ENCODE measurements around the gene C9orf50.

Gene C9orf50

DNA sequence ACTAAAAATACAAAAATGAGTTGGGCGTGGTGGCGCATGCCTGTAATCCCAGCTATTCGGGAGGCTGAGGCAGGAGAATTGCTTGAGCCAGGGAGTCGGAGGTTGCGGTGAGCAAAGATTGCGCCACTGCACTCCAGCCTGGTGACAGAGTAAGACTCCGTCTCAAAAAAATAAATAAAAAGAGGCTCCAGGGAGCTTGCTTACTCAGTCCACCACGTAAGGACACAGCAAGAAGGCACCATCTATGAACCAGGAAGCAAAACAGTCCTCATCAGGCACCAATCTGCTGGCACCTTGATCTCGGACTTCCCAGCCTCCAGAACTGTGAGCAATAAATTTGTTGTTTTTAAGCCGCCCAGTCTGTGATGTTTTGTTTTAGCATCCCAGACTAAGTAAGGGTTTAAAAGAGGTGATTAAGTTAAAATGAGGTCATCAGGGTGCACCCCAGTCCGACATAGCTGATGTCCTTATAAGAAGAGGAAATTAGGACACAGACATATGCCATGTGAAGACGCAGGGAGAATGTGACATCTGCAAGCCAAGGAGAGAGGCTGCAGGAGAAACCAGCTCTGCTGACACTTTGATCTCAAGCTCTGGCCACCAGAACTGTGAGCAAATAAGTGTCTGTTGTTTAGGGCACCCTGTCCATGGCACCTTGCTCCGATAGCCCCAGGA is 45.9 kb downstream of the C9orf50 start:
- TF ChIP-seq Cebpa-rat (IDR thresholded peaks at IDR 0.05): no peak
- H3K4me3 ChIP-seq: no peak overlapping the region
- H3K4me2 ChIP-seq: no peak overlapping the region
- H3K27me3 ChIP-seq: peaks cover 5% of the 10 kb centered on the region
- H3K9ac ChIP-seq: no peak overlapping the region
- no peaks in the 10 kb centered on the region for H3K36me3 ChIP-seq
- no peaks in the 10 kb centered on the region for H4K20me1 ChIP-seq
- peaks cover 14% of the 10 kb centered on the region for H3K4me1 ChIP-seq
- no peak overlapping the region for H3K27ac ChIP-seq
- no peaks in the 10 kb centered on the region for H3K9me3 ChIP-seq

DNA sequence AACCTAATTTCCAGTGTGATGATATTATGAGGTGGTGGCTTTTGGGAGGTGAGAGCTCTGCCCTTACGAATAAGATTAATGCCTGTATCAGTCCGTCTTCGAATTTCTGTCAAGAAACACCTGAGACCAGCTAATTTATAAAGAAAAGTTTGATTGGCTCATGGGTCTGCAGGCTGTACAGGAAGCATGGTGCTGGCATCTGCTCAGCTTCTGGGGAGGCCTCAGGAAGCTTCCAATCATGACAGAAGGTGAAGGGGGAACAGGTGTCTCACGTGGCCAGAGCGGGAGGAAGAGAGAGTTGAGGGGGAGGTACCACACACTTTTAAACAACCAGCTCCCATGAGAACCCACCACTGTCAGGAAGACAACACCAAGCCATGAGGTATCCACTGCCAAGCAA is 46.9 kb downstream of the C9orf50 start:
- no peak for TF ChIP-seq Cebpa-rat (IDR thresholded peaks at IDR 0.05)
- Histone ChIP-seq H3K9me3 (no peaks in the 10 kb centered on the region), H3K4me3 (no peak overlapping the region), H3K36me3 (no peaks in the 10 kb centered on the region), H3K4me2 (no peak overlapping the region), H3K4me1 (peaks cover 15% of the 10 kb centered on the region; the same call in 1 of the 2 replicates), H3K27me3 (peaks cover 16% of the 10 kb centered on the region), H4K20me1 (no peaks in the 10 kb centered on the region), H3K9ac (no peak overlapping the region), H3K27ac (no peak overlapping the region)

DNA sequence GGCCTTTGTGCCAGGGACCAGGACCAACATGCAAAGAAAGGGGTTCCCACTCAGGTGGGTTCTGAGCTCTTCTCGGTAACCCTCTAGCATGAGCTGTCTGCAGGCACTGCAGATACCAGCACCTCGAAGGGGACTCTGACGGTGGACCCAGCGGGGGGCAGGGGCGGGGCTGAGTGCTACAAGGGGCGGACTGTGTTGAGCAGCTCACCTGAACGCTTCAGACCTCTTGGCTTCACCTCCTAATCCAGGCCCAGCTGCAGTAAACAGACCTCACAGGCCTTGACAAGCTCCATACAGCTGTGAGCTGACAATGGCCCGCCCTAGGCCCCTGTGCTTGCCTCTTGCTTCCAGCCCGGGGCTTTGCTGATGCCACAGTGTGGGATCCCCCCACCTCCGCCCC is 48.4 kb downstream of the C9orf50 start:
- no peaks in the 10 kb centered on the region for H4K20me1 ChIP-seq
- H3K4me3 ChIP-seq: no peak overlapping the region
- no peak for TF ChIP-seq Cebpa-rat (IDR thresholded peaks at IDR 0.05)
- H3K27me3 ChIP-seq: peaks cover 31% of the 10 kb centered on the region
- no peak overlapping the region for H3K9ac ChIP-seq
- H3K4me2 ChIP-seq: no peak overlapping the region
- H3K27ac ChIP-seq: no peak overlapping the region
- H3K9me3 ChIP-seq: no peaks in the 10 kb centered on the region
- H3K36me3 ChIP-seq: no peaks in the 10 kb centered on the region
- H3K4me1 ChIP-seq: peaks cover 26% of the 10 kb centered on the region

DNA sequence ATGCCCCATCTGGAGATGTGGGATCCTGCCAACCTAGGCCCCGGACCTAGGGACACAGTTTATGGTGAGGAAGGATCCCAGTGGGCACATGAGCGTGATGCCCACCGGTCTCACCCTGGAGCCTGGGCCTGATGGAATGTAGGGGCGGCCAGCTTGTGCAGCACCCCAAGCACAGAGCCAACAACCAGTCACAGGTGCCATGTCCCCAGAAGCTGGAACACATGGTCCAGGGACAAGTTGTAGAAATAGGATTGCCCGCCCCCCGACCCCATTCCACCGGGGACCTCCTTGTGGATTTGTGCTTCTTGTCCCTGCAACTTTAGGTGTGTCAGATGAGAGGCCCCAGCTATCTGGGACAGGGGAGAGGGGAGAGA is 48.9 kb downstream of the C9orf50 start:
- H3K4me2 ChIP-seq: no peak overlapping the region
- peaks cover 35% of the 10 kb centered on the region for H3K27me3 ChIP-seq
- no peaks in the 10 kb centered on the region for H3K36me3 ChIP-seq
- H3K27ac ChIP-seq: no peak overlapping the region
- H3K9ac ChIP-seq: no peak overlapping the region
- H4K20me1 ChIP-seq: no peaks in the 10 kb centered on the region
- H3K4me3 ChIP-seq: no peak overlapping the region
- H3K9me3 ChIP-seq: no peaks in the 10 kb centered on the region
- H3K4me1 ChIP-seq: peaks cover 27% of the 10 kb centered on the region
- TF ChIP-seq Cebpa-rat (IDR thresholded peaks at IDR 0.05): no peak

DNA sequence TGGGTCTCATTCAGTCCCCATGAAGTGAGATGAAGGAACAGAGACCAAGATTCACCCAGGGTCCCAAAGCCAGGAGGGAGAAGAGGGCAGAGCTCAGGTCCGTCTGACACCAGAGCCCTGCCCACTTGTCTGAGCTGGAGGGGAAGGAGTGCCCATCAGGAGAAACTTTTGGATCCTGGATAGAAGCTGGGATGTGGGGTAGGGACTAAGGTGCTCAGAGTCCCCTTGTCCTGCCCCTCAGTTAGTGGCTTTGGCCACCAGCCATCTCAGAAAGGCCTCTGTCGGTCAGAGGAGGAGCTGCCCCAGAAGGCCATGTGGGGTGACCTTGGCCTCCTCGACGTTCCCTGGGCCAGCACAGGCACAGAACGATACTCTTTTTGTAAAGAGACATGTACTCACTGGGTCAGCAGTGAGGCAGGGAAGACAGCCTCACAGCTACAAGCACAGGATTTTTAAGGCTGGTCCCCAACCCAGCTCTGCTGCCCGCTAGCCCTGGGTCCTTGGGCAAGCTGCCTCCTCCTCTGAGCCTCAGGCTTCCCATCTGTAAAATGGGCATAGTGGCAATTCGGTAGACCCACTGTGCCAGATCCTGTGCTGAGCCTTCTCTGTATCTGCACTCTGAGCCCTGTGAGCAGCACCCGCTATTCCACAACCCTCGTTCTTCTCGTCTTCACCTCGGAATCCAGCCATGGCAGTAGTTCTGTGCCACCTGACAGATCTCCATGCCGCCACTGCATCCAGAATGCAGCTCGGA is 49.4 kb downstream of the C9orf50 start:
- H4K20me1 ChIP-seq: no peaks in the 10 kb centered on the region
- no peaks in the 10 kb centered on the region for H3K36me3 ChIP-seq
- H3K27me3 ChIP-seq: peaks cover 41% of the 10 kb centered on the region
- no peak overlapping the region for H3K9ac ChIP-seq
- no peaks in the 10 kb centered on the region for H3K9me3 ChIP-seq
- H3K27ac ChIP-seq: no peak overlapping the region
- peaks cover 27% of the 10 kb centered on the region for H3K4me1 ChIP-seq
- H3K4me2 ChIP-seq: no peak overlapping the region
- no peak for TF ChIP-seq Cebpa-rat (IDR thresholded peaks at IDR 0.05)
- H3K4me3 ChIP-seq: no peak overlapping the region

DNA sequence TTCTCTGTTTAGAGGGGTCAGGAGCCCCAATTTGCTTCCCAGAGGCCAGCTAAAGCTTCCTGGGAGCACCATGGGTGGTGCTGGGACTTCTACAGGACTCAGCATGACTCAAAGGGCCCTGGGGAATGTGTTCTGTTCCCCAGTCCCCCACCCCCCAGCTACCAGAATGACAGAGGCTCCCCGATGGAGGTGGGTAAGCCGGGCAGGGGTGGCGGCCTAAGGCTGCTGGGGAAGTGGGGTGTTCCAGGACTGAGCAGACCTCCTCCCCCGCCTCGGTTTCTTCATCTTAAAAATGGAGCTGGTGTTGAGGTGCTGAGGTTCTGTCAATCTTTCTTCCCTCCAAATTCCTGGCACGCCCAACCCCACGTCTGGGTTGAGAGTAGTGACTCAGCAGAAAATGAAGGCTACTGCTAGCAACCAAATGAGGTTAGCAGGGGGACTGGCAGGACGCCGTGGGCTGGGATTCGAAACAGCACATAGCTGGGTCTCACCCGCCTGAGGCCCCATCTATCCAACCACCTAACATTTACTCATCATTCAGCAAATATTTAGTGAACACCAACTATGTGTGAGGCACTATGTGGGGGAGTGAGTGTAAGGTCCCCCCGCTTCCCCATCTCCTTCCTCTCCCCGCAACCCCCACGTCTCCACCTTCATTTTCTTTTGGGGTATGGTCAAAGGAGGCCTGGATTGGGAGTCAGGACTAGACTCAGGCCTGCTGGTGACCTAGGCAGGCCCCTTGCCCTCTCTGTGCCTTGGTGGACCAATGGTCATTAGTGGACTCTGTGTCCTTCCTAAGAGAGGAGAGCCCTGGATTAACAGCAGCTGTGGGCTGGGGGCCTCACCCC is 50.2 kb downstream of the C9orf50 start:
- Histone ChIP-seq H3K27me3 (peaks cover 44% of the 10 kb centered on the region), H4K20me1 (no peaks in the 10 kb centered on the region), H3K36me3 (no peaks in the 10 kb centered on the region), H3K9ac (no peak overlapping the region), H3K4me1 (peaks cover 27% of the 10 kb centered on the region), H3K9me3 (no peaks in the 10 kb centered on the region), H3K4me2 (peak overlapping the region; percentile 83), H3K27ac (no peak overlapping the region), H3K4me3 (no peak overlapping the region)
- TF ChIP-seq Cebpa-rat (IDR thresholded peaks at IDR 0.05): no peak

DNA sequence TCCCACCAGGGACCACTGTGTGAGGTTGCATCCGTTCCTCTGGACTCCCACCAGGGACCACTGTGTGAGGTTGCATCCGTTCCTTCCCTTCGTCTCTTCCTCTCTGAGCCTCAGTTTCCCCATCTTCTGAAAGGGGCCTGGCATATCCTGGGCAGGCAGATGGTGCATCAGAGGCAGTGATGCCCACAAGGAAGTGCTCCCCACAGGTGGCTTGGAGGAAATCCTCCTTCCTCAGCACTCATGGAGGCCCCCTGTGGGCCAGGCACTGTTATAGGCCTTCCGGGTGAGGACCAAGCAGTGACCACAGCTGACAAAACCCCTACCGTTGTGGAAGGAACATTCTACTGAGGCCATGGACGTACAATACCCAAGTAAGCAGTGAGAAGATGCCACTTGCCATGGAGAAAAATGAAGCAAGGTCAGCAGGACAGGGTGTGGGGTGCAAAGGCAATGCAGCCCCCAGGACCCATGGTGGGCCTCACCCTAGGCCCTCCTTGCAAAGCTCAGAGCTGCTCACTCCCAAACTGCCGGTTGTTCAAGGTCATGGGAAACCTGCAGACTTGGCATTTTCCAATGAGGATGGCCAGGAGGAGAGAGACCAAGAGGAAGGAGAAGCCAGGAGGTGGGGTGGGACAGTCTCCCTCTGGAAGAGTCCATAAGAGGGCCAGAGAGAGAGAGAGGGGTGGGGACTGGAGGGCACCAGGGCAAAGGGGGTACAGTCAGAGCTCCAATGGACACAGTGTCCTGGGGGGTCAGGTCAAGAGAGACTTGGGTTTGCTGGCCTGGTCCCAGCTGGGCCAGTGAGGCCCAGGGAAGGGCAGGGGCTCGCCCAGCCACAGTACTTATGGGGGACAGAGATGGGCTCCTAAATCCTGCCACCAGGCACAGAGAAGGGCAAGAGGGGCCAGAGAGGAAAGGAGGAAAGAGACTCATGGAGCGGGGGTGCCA is 51.1 kb downstream of the C9orf50 start:
- Histone ChIP-seq H3K9ac (no peak overlapping the region), H3K4me2 (peak overlapping the region; percentile 83), H3K36me3 (no peaks in the 10 kb centered on the region), H3K27ac (no peak overlapping the region), H3K27me3 (peaks cover 44% of the 10 kb centered on the region), H3K9me3 (no peaks in the 10 kb centered on the region), H3K4me3 (peak overlapping the region; percentile 61), H3K4me1 (peaks cover 27% of the 10 kb centered on the region), H4K20me1 (no peaks in the 10 kb centered on the region)
- no peak for TF ChIP-seq Cebpa-rat (IDR thresholded peaks at IDR 0.05)

DNA sequence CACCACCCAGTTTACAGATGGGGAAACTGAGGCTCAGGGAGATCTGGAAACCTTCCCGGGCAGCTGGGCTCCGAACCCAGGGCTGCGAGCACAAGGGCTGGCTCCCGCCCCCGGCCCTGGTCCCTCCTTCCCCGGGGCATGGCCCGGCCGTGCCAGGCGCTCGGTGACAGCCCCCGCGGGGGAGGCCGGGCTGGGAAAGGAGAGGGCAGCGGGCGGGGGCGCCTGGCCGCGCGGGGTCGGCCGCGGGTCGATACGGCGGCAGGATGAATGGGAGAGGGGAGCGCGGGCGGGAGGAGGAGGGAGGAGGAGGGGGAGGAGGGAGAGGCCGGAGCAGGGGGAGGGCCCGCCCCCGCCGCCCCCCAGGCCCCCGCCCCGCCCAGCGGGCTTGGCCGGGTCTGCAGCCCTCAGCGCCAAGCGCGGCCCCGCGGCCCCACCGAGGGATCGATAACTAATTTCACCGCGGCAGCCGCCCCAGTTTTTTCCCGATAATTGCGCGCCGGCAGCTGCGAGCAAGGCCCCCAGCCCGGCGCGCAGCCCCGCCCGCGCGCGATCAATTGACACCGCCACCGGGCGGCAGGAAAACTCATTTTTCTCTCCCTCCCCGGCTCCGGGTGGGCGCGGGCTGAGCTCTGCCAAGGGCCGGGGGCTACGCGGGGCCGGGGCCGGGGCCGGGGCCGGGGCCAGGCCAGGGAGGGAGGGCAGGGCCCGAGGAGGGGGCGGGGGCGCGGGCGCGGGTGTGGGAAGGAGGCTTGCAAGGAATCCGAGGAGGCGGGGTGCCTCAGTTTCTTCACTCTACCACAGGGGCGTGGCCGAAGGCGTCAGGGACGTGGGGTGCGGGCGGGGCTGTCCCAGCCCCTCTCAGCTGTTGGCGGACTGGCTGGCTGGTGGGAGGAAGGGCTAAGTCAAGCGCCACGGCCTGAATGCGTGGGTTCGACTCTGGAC is 52.1 kb downstream of the C9orf50 start:
- Histone ChIP-seq H3K36me3 (no peaks in the 10 kb centered on the region), H3K9ac (no peak overlapping the region), H3K27me3 (peaks cover 44% of the 10 kb centered on the region), H4K20me1 (no peaks in the 10 kb centered on the region), H3K4me3 (peak overlapping the region; percentile 61), H3K4me1 (peaks cover 27% of the 10 kb centered on the region), H3K9me3 (no peaks in the 10 kb centered on the region), H3K4me2 (peak overlapping the region; percentile 83), H3K27ac (no peak overlapping the region)
- TF ChIP-seq Cebpa-rat (IDR thresholded peaks at IDR 0.05): no peak

All from BLaER1 (cell line).